ENCODE results near the gene NUP210L. TPM values are rescaled to one million over a fixed set of nuclear protein-coding genes. Genes with fewer than 3 reads are reported as not detected.
"Not testable (repeated sequence)": the region's sequence is repeated elsewhere in the genome, so short reads cannot be mapped to it uniquely, and the experiment has no call there.

The NUP210L gene
- polyA plus RNA-seq, 3 donors: 0.03 TPM; not detected in 2

DNA sequence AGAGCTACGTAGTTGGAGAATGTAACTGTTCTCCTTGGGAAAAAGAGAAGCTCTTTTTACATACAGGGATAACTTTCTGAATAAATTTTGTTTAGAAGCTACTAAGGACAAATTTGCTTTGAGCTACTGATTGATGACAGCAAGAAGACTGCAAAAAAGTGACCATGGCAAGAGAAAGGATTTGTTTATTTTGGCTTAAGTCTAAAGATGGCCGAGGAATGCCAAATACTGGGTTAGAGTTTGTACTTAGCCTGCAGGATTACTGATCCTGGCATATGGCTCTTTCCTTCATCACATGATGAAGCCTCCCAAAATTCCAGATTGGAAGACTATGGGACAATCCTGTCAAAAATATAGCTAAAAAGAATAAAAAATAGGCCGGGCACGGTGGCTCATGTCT is 135.6 kb downstream of the NUP210L start:
- intact Hi-C loops (cut with micrococcal nuclease): no loop called here
- DNase-seq: no peak
- H3K27me3 Mint-ChIP-seq (ENCODE audit: low read depth in 3 of 3): peaks cover 0 to 6% (median 4%) of the 10 kb centered on the region in 3 donors

DNA sequence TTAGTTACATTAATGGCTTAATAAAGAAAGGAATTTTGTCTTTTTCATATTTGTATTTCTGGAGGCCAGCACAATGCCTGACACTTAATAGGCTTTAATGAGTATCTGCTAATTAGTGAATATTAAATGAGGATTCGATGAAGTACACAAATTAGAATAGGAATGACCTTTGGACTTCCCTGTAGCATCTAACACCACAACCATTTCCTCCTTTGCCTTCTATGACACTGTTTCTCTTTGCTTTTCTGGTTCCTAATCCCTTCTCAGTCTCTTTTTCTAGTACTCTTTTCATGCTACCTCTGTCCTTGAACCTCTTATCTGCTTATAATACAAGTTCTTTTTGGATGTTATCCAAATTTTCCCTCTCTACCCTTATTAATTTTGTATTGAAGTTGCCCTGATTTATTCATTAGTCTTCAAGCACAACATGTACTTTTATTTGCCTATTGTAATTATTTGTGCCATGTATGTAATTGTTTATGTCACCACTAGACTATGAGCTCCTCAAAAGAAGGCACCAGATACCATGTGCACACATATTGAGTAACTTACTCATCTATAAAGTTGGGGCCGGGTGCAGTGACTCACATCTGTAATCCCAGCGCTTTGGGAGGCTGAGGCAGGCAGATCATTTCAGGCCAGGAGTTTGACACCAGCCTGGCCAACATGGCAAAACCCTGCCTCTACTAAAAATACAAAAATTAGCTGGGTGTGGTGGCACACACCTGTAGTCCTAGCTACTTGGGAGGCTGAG is 140.5 kb downstream of the NUP210L start:
- no peak for DNase-seq
- Histone ChIP-seq H2AFZ (ENCODE audit: insufficient read depth, low read depth, low read length, poor library complexity, severe bottlenecking) (no peak overlapping the region), H3K27me3 (ENCODE audit: control insufficient read depth in 2 of 2, insufficient read depth in 2 of 2, low read length in 2 of 2) (no peaks in the 10 kb centered on the region), H3K4me1 (ENCODE audit: control insufficient read depth in 1 of 2, insufficient read depth in 2 of 2, low read length in 2 of 2) (no peaks in the 10 kb centered on the region), H3K79me2 (ENCODE audit: insufficient read depth, low read length) (no peaks in the 10 kb centered on the region), H3K4me3 (replicated peaks in 1 of 3; ENCODE audit: low read depth in 2 of 3, low read length in 3 of 3) (no peak overlapping the region), H4K20me1 (ENCODE audit: insufficient read depth, low read length) (no peaks in the 10 kb centered on the region), H3K27ac (ENCODE audit: low read depth in 1 of 2, low read length in 2 of 2) (no peak overlapping the region), H3K36me3 (replicated peaks in 1 of 2; ENCODE audit: control insufficient read depth in 1 of 2, insufficient read depth in 2 of 2, low read length in 2 of 2) (no peaks in the 10 kb centered on the region), H3K9me3 (replicated peaks in 1 of 2; ENCODE audit: control insufficient read depth in 1 of 2, insufficient read depth in 1 of 2, low read length in 2 of 2) (no peaks in the 10 kb centered on the region), H3K9ac (ENCODE audit: insufficient read depth, low read length, poor library complexity, severe bottlenecking) (no peak overlapping the region), H3K4me2 (replicated peaks; ENCODE audit: extremely low read depth, low read length, poor library complexity, severe bottlenecking) (no peak overlapping the region)
- Mint-ChIP-seq H3K9me3 (peaks cover 0 to 3% (median 0%) of the 10 kb centered on the region in 7 donors), H3K27me3 (ENCODE audit: low read depth in 3 of 3) (peaks cover 0 to 4% (median 4%) of the 10 kb centered on the region in 3 donors), H3K4me3 (no peak overlapping the region), H3K4me1 (no peaks in the 10 kb centered on the region), H3K27ac (no peak overlapping the region), H3K36me3 (no peaks in the 10 kb centered on the region)
- TF ChIP-seq, protein P1, sequence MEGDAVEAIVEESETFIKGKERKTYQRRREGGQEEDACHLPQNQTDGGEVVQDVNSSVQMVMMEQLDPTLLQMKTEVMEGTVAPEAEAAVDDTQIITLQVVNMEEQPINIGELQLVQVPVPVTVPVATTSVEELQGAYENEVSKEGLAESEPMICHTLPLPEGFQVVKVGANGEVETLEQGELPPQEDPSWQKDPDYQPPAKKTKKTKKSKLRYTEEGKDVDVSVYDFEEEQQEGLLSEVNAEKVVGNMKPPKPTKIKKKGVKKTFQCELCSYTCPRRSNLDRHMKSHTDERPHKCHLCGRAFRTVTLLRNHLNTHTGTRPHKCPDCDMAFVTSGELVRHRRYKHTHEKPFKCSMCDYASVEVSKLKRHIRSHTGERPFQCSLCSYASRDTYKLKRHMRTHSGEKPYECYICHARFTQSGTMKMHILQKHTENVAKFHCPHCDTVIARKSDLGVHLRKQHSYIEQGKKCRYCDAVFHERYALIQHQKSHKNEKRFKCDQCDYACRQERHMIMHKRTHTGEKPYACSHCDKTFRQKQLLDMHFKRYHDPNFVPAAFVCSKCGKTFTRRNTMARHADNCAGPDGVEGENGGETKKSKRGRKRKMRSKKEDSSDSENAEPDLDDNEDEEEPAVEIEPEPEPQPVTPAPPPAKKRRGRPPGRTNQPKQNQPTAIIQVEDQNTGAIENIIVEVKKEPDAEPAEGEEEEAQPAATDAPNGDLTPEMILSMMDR (IDR thresholded peaks at IDR 0.05): no peak
- intact Hi-C loops (cut with micrococcal nuclease): no loop called here
- WGBS (ENCODE audit: insufficient coverage): 92% methylated on average over 2 of the region's 3 CpGs

More for the DNA sequence above, 135.6 kb downstream of the NUP210L start:
- TF ChIP-seq, protein P1 (IDR thresholded peaks at IDR 0.05): no peak
- no peaks in the 10 kb centered on the region for H3K27me3 ChIP-seq (ENCODE audit: control insufficient read depth in 2 of 2, insufficient read depth in 2 of 2, low read length in 2 of 2)
- H3K27ac ChIP-seq (ENCODE audit: low read depth in 1 of 2, low read length in 2 of 2): no peak overlapping the region
- H3K9me3 Mint-ChIP-seq: peaks cover 0 to 2% (median 0%) of the 10 kb centered on the region in 7 donors
- no peak overlapping the region for H3K4me3 Mint-ChIP-seq
- H3K79me2 ChIP-seq (ENCODE audit: insufficient read depth, low read length): no peaks in the 10 kb centered on the region
- no peaks in the 10 kb centered on the region for H3K4me1 ChIP-seq (ENCODE audit: control insufficient read depth in 1 of 2, insufficient read depth in 2 of 2, low read length in 2 of 2)
- H3K9me3 ChIP-seq (replicated peaks in 1 of 2; ENCODE audit: control insufficient read depth in 1 of 2, insufficient read depth in 1 of 2, low read length in 2 of 2): no peaks in the 10 kb centered on the region
- H3K4me2 ChIP-seq (replicated peaks; ENCODE audit: extremely low read depth, low read length, poor library complexity, severe bottlenecking): no peak overlapping the region
- no peak overlapping the region for H3K9ac ChIP-seq (ENCODE audit: insufficient read depth, low read length, poor library complexity, severe bottlenecking)
- H3K36me3 ChIP-seq (replicated peaks in 1 of 2; ENCODE audit: control insufficient read depth in 1 of 2, insufficient read depth in 2 of 2, low read length in 2 of 2): no peaks in the 10 kb centered on the region
- H3K36me3 Mint-ChIP-seq: no peaks in the 10 kb centered on the region
- no peak overlapping the region for H3K27ac Mint-ChIP-seq
- no peaks in the 10 kb centered on the region for H4K20me1 ChIP-seq (ENCODE audit: insufficient read depth, low read length)
- no peaks in the 10 kb centered on the region for H3K4me1 Mint-ChIP-seq
- H2AFZ ChIP-seq (ENCODE audit: insufficient read depth, low read depth, low read length, poor library complexity, severe bottlenecking): no peak overlapping the region
- H3K4me3 ChIP-seq (replicated peaks in 1 of 3; ENCODE audit: low read depth in 2 of 3, low read length in 3 of 3): no peak overlapping the region
- WGBS (ENCODE audit: insufficient coverage): 100% methylated on average over 2 of the region's 4 CpGs

DNA sequence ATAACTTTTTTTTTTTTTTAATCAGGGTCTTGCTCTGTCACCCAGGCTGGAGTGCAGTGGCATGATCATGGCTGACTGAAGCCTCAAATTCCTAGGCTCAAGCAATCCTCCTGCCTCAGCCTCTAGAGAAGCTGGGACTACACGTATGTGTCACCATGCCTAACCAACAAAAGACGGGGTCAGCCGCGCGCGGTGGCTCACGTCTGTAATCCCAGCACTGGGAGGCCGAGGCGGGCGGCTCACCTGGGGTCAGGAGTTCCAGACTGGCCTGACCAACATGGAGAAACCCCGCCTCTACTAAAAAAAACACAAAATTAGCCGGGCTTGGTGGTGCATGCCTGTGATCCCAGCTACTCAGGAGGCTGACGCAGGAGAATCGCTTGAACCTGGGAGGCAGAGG is 142.3 kb downstream of the NUP210L start:
- H3K4me3 Mint-ChIP-seq; H3K27ac ChIP-seq (ENCODE audit: low read depth in 1 of 2, low read length in 2 of 2); DNase-seq; H3K79me2 ChIP-seq (ENCODE audit: insufficient read depth, low read length); H3K27me3 ChIP-seq (ENCODE audit: control insufficient read depth in 2 of 2, insufficient read depth in 2 of 2, low read length in 2 of 2); H3K36me3 Mint-ChIP-seq; intact Hi-C loops (cut with micrococcal nuclease); H3K9me3 Mint-ChIP-seq; H4K20me1 ChIP-seq (ENCODE audit: insufficient read depth, low read length); H3K9ac ChIP-seq (ENCODE audit: insufficient read depth, low read length, poor library complexity, severe bottlenecking); H3K27me3 Mint-ChIP-seq (ENCODE audit: low read depth in 3 of 3); H3K4me2 ChIP-seq (replicated peaks; ENCODE audit: extremely low read depth, low read length, poor library complexity, severe bottlenecking); H2AFZ ChIP-seq (ENCODE audit: insufficient read depth, low read depth, low read length, poor library complexity, severe bottlenecking); H3K4me3 ChIP-seq (replicated peaks in 1 of 3; ENCODE audit: low read depth in 2 of 3, low read length in 3 of 3); H3K9me3 ChIP-seq (replicated peaks in 1 of 2; ENCODE audit: control insufficient read depth in 1 of 2, insufficient read depth in 1 of 2, low read length in 2 of 2); H3K36me3 ChIP-seq (replicated peaks in 1 of 2; ENCODE audit: control insufficient read depth in 1 of 2, insufficient read depth in 2 of 2, low read length in 2 of 2); H3K4me1 Mint-ChIP-seq; H3K27ac Mint-ChIP-seq; H3K4me1 ChIP-seq (ENCODE audit: control insufficient read depth in 1 of 2, insufficient read depth in 2 of 2, low read length in 2 of 2): not testable (repeated sequence)
- WGBS (ENCODE audit: insufficient coverage): 92% methylated on average over 10 of the region's 14 CpGs

Measured in CD14-positive monocyte (primary cell).